Forelimb muscle (tissue), 1 donor: ENCODE data around the gene EDN1. TPM values are rescaled to one million over a fixed set of nuclear protein-coding genes. Genes with fewer than 3 reads are reported as not detected.
"Not testable (repeated sequence)": the region's sequence is repeated elsewhere in the genome, so short reads cannot be mapped to it uniquely, and the experiment has no call there.

Experiments
- DNase-seq: peaks from one replicate; pipeline ENCODE4 v3.0.0-alpha.2; 2013; ENCODE audit warnings: low read depth
- polyA plus RNA-seq: library from polyadenylated mRNA; unstranded; fragments of 120-200 nt; gene quantifications from one replicate; pipeline ENCODE4 v1.2.1, GENCODE V29; 2013; ENCODE audit not compliant: insufficient read length

EDN1 gene
- polyA plus RNA-seq, 1 donor: 2.2 TPM

- DNase-seq: no peak
Observed at GRCh38 chr6:12325872-12326271, 35.7 kb downstream of the EDN1 start.

DNA sequence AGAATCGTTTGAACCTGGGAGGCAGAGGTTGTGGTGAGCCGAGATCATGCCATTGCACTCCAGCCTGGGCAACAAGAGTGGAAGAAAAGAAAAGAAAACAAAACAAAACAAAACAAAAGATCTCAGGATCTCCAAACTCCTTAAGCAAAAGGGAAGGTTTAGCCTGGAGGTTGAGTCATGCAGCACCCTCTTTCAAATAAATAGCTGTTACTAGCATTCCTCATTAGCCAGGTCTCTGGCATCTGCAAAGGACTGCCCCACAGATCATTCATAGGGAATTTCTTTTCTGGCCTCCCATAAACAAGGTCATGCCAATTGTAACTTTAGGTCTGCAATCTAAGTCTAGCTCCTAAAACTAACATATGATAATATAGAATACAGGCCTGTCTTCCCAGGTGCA, 37.2 kb downstream of the EDN1 start:
- DNase-seq: no peak

DNA sequence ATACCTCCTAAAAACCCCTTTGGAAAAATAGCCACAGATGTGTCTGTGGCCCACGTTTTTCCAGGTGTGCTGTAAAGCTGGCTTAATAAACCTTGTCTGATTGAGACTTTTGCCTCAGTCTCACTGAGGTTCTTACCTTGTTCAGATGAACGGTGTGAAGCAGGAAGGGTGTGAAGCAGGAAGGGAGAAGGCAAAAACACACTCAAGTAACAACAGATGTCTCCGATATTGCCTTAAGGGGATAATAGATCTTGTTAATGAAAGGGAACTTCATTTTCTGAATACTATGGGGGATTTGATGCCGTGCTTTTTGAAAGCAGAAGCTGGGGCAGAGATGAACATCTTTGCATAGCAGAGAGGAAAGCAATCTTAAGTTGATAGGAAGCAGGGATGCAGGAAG, 37.8 kb downstream of the EDN1 start:
- no peak for DNase-seq

GRCh38 chr6:12328701-12329100, 38.5 kb downstream of the EDN1 start:
- DNase-seq: no peak

DNA sequence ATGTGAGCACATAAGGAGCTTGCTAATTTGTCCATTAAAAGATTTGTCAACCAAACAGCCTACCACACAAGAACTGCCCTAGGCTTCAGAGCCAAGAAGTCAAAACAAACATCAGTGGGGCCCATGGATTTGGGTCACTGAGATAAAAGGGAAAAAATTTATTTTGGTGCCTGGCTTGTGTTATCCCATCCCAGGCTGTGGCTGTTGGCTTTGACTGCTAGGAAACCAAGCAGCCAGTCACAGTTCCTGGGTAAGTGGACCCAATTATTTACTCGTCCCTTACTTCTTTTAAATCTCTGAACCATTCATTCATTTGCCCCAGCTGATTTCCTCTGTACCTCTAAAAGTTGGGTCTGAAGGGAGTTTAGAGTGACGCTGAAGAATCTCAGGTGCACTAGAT, 41.3 kb downstream of the EDN1 start:
- DNase-seq: no peak

- DNase-seq: no peak
Observed at GRCh38 chr6:12331951-12332749, 42.0 kb downstream of the EDN1 start.

DNA sequence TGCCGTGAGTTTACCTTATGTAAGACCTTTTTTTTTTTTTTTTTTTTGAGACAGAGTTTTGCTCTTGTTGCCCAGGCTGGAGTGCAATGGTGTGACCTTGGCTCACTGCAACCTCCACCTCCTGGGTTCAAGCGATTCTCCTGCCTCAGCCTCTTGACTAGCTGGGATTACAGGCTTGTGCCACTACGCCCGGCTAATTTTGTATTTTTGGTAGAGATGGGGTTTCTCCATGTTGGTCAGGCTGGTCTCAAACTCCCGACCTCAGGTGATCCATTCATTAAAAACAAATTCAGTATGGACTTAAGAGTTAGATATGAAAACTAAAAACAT, 42.6 kb downstream of the EDN1 start:
- DNase-seq: not testable (repeated sequence)

GRCh38 chr6:12333128-12333527, 43.0 kb downstream of the EDN1 start:
- no peak for DNase-seq

DNA sequence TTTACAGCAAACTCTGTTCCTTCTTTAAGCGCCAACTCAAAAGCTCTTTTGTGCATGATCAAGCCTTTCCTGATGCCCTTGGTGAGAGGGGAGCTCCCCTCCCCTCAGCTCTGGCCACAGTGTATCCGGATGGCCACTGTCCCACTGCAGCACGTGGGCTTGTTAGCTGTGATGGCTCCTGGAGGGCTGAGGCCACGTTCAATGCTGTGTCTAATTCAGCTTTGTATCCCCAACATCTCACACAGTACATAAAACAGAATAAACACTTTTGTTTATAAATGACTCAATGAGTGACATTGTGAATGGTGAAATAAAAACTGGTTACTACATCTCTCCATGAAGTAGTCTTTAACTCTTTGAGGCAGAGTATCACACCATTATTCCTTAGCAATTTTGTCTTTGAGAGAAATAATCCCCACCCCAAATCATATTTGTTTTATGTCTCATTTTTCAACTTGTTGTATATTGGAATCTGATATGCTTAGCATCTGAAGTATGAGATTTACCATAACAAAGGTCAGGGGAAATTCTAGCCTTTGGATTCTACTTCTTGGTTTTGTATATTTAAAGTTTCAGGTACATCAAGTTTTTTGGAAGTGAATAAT, 44.5 kb downstream of the EDN1 start:
- DNase-seq: no peak

- no peak for DNase-seq
Observed at GRCh38 chr6:12335131-12335527, 45.0 kb downstream of the EDN1 start.

GRCh38 chr6:12335717-12336116, 45.6 kb downstream of the EDN1 start:
- DNase-seq: no peak

- DNase-seq: no peak
Observed at GRCh38 chr6:12336121-12336971, 46.2 kb downstream of the EDN1 start.

DNA sequence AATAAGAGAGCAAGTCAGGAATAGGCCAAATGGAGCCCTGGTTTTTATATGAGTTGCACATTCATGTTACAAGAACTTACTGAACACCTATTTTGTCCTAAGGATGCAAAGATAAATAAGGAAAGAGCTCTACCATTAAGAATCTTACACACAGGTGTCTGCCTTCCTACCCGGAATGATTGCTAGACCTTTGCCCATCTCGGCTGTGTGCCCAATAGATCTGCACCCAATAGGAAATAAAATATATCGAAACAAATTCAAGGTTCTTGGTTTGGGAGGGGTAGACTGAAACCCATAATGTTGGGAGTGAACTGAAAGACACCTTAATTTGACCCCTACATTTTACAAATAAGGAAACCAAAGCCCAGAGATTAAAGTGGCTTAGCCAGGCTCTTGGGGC, 48.9 kb downstream of the EDN1 start:
- no peak for DNase-seq

DNA sequence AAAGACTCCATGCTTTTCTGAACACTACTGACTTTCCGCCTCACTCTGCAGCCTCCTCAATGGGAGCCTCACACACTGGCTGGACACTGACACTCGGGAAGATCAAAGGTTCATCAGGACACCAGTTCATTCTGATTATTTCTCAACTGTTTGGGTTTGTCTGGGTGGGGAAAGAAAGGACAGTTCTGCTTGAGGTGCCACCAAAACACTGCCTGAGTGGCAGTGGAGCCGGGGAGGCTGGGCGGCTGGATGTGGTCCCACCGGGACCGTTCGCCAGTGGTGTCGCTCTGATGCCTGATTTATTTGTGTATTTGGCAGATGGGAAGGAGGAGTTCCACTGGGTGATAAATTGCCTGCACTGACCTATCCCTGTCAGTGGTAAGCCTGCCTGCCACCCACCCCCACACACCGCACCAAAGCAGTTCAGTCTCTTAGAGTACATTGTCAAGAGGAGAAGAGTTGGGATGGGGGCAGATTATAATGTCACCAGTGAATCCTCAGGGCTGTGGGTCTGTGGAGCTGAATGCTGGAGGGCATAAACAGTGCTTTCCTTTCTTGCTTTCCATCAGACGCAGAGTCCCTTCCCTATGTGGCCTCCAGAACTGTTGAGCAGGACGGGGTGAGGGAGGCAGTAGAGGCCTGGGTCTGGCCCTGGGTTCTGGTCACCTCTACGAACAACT, 49.8 kb downstream of the EDN1 start:
- DNase-seq: no peak

DNA sequence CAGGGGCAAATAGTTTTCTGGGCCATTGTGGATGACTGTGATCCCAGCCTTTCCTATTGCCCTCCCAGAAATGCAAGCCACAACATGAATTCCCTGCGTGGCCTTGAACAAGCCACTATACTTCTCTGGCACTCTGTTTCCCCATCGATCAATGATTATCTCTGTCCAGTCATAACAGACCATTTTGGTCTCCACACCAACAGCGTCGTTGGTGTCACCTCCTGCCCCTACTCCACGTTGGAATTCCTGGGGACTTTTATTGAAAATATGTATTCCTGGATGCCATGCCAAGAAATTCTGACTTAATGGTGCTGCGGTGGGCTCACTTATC, 50.3 kb downstream of the EDN1 start:
- no peak for DNase-seq

GRCh38 chr6:12342664-12343063, 52.5 kb downstream of the EDN1 start:
- no peak for DNase-seq

- no peak for DNase-seq
Observed at GRCh38 chr6:12343122-12343439, 52.9 kb downstream of the EDN1 start.

DNA sequence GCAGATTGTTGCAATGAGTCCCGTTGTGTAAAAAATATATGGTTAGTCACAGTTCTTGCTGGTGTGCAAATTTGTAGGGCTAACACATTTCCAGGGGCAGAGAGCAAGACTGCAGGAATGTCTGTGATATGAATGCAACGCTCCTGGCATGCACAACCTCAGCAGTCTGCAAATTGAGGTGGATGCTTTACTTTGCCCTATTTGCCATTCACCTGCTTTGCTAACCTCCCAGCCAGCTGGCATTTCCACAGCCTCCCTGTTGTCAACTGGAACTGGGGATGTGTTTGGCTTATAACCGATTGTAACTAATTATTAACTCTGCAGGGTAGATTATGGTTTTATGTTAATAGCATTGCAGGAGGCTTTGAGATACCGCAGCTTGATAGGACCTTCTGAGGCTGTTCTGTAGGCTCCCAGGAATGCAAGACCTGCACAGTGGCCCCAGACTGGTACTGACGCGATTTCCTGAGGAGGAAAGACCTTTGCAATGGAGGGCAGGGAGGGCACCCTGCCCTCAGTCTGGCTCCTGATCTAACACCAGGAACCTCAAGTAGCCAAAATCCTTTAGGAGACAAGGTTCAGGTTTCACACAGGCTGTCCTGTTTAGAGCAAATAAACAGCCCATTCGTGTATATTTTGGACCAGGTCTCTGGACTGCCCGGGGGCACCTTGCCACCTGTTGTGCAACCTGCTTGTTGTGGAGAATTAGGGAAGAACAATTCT, 53.4 kb downstream of the EDN1 start:
- no peak for DNase-seq

GRCh38 chr6:12344296-12344695, 54.1 kb downstream of the EDN1 start:
- no peak for DNase-seq

GRCh38 chr6:12344961-12345693, 55.0 kb downstream of the EDN1 start:
- no peak for DNase-seq

- no peak for DNase-seq
Observed at GRCh38 chr6:12345694-12346058, 55.5 kb downstream of the EDN1 start.
